A172 (cell line): ENCODE measurements around the gene MIER3. TPM values are rescaled to one million over a fixed set of nuclear protein-coding genes. Genes with fewer than 3 reads are reported as not detected.

Experiments
- DNase-seq: peaks from one replicate; pipeline ENCODE4 v3.0.0-alpha.2; 2015; ENCODE audit warnings: low spot score
- total RNA-seq: library from RNA; depleted of rRNA; stranded (reverse); fragments of >200 nt; shearing (Covaris generic); gene quantifications from 2 replicates; pipeline ENCODE4 v1.2.3, GENCODE V29; 2014; rRNA removed

MIER3 gene
- total RNA-seq, 1 experiment from 2014 or later = 17.0 TPM

DNA sequence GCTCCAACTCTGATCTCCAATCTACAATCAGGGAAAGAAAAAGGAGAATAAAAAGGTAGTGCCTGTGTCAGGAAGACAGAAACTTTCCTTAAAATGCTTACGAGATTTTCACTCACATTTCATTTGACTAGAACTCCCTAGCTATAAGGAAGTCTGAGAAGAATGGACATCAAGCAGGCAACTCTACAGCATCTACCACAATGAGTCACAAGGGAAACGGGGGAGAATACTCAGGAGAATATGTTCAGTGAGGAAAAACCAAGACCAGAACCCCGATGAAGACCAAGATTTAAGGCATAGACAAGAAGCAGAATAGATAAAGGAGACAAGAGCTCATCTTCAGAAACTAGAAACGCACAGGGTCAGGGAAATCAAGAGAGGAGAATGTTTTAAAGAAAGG, 51.5 kb downstream of the MIER3 start:
- peak; percentile 21 for DNase-seq

DNA sequence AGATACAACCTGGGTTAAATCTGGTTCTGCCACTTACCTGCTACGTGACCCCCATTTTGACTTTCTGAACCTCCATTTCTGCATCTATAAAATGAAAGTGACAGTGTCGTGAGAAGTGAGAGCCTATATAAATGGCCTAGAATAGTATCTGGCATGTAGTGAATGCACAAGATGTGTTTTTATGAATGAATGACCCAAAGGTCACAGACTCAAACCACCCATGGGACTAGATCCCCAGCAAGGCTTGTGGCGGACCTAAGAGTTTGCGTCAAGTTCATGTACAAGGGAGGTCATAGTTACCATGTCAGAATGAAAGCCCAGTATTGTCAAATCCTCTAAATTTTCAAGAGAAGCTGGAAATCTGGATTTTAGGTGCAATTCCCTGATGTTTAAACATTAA, 53.7 kb downstream of the MIER3 start:
- no peak for DNase-seq

GRCh38 chr5:56896763-56897162, 55.2 kb downstream of the MIER3 start:
- no peak for DNase-seq

DNA sequence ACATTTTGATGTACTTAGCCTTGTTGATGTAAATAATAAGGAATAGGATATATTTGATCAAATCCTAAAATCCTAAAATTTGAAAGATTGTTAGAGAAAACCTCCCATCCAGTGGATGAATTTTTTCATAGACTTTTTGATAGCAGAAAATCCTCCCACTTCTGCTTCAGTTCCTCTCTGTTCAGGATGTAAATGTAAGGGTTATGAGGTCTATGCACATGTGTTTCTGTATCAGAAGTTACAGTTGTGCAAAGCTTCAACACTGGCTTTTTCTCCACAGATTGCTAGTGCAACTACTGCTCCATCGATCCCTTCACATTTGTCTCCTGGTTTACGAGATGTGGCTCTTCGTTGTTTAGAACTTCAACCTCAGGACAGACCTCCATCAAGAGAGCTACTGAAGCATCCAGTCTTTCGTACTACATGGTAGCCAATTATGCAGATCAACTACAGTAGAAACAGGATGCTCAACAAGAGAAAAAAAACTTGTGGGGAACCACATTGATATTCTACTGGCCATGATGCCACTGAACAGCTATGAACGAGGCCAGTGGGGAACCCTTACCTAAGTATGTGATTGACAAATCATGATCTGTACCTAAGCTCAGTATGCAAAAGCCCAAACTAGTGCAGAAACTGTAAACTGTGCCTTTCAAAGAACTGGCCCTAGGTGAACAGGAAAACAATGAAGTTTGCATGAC, 58.5 kb downstream of the MIER3 start:
- DNase-seq = no peak

GRCh38 chr5:56881571-56881970, 70.4 kb downstream of the MIER3 start:
- no peak for DNase-seq

- peak; percentile 17 for DNase-seq
These were observed 75.6 kb downstream of the MIER3 start for GRCh38 chr5:56876327-56876726.

GRCh38 chr5:56873056-56873455, 78.9 kb downstream of the MIER3 start:
- no peak for DNase-seq

DNA sequence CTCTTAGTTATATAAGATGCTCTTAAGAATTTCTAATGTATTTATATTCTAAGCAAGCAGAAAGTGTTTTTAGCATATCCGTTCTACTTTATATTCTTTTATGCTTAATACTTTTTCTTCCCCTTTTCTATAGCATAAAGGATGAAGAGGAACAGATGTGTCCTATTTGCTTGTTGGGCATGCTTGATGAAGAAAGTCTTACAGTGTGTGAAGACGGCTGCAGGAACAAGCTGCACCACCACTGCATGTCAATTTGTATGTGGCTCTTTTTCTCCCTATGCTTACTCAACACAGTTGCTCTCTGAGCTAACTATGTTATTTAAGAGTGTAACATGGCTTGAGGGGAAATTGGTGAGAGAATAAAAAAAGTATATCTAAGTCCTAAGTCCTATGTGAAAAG, 80.1 kb downstream of the MIER3 start:
- DNase-seq = no peak

Other genes with a start within 250 kb of the MIER3 start
- gene MAP3K1, start 136.6 kb downstream of the MIER3 start, total RNA-seq = 14.5 and 18.4 TPM in 2 replicates
- 16.4 and 34.4 TPM in 2 replicates for gene SETD9, start 42.5 kb downstream of the MIER3 start, total RNA-seq
- gene GPBP1, start 221.9 kb upstream of the MIER3 start, total RNA-seq = 85.3 and 117 TPM in 2 replicates